Measurements from ENCODE around the gene CRLF1. TPM values are rescaled to one million over a fixed set of nuclear protein-coding genes. Genes with fewer than 3 reads are reported as not detected.
A peak's percentile ranks its signal among the peaks of the same experiment; 100 is the strongest.

Gene CRLF1
- total and polyA plus RNA-seq, 10 of the 15 experiments (the other 5 are each of a cell fraction or from before 2014, with no cell fraction given) = 0.10 to 1.2 (median 0.49) TPM; not detected in 4

DNA sequence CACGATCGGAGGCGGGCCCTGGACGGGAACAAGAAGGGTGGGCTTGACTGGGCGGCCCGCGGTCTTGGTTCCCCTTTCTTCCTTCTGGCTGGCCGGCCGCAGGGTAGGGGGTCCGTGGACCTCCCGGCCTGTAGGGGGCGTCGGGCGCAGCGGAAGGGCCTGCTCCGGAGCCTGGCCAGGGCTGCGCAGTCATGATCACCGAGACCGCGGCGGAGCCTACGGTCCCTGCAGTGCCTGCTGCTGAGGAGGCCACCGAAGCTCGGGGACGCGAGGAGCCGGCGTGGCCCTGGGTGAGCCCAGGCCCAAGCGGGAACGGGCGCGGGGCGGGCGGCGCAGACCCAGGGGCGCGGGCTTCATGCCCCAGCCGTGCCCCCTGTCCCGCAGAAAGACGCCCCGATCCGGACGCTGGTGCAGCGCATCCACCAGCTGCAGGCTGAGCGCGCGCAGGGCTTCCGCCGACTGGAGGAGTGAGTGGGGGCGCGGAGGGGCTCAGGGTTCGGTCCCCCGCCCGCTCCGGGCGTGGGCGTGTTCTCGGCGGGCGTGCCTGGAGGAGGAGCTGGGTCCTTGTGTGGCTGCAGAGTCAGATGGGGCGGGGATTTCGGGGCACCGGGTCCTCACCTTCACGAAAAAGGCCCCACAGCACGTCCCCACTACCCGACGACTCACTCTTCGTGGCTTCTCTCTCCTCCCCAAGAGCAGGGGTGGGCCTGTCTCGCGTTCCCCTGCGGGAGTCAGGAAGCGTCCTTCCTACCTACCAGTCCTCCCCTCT, 17.8 kb downstream of the CRLF1 start, which contains the start of gene REX1BD (continued):
- TF ChIP-seq, protein P1, sequence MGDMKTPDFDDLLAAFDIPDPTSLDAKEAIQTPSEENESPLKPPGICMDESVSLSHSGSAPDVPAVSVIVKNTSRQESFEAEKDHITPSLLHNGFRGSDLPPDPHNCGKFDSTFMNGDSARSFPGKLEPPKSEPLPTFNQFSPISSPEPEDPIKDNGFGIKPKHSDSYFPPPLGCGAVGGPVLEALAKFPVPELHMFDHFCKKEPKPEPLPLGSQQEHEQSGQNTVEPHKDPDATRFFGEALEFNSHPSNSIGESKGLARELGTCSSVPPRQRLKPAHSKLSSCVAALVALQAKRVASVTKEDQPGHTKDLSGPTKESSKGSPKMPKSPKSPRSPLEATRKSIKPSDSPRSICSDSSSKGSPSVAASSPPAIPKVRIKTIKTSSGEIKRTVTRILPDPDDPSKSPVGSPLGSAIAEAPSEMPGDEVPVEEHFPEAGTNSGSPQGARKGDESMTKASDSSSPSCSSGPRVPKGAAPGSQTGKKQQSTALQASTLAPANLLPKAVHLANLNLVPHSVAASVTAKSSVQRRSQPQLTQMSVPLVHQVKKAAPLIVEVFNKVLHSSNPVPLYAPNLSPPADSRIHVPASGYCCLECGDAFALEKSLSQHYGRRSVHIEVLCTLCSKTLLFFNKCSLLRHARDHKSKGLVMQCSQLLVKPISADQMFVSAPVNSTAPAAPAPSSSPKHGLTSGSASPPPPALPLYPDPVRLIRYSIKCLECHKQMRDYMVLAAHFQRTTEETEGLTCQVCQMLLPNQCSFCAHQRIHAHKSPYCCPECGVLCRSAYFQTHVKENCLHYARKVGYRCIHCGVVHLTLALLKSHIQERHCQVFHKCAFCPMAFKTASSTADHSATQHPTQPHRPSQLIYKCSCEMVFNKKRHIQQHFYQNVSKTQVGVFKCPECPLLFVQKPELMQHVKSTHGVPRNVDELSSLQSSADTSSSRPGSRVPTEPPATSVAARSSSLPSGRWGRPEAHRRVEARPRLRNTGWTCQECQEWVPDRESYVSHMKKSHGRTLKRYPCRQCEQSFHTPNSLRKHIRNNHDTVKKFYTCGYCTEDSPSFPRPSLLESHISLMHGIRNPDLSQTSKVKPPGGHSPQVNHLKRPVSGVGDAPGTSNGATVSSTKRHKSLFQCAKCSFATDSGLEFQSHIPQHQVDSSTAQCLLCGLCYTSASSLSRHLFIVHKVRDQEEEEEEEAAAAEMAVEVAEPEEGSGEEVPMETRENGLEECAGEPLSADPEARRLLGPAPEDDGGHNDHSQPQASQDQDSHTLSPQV (IDR thresholded peaks at IDR 0.05) = 0 out of 2 replicates have a peak, but pooled peaks have one; percentile 20
- TF ChIP-seq LARP7 (IDR thresholded peaks at IDR 0.05) = peak; percentile 92; the same call in 1 of the 2 replicates
- TF ChIP-seq, protein P2, sequence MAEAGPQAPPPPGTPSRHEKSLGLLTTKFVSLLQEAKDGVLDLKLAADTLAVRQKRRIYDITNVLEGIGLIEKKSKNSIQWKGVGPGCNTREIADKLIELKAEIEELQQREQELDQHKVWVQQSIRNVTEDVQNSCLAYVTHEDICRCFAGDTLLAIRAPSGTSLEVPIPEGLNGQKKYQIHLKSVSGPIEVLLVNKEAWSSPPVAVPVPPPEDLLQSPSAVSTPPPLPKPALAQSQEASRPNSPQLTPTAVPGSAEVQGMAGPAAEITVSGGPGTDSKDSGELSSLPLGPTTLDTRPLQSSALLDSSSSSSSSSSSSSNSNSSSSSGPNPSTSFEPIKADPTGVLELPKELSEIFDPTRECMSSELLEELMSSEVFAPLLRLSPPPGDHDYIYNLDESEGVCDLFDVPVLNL (IDR thresholded peaks at IDR 0.05; ENCODE audit: low read depth, low read length) = 0 out of 2 replicates have a peak, but pooled peaks have one; percentile 3
- TF ChIP-seq, protein P3, sequence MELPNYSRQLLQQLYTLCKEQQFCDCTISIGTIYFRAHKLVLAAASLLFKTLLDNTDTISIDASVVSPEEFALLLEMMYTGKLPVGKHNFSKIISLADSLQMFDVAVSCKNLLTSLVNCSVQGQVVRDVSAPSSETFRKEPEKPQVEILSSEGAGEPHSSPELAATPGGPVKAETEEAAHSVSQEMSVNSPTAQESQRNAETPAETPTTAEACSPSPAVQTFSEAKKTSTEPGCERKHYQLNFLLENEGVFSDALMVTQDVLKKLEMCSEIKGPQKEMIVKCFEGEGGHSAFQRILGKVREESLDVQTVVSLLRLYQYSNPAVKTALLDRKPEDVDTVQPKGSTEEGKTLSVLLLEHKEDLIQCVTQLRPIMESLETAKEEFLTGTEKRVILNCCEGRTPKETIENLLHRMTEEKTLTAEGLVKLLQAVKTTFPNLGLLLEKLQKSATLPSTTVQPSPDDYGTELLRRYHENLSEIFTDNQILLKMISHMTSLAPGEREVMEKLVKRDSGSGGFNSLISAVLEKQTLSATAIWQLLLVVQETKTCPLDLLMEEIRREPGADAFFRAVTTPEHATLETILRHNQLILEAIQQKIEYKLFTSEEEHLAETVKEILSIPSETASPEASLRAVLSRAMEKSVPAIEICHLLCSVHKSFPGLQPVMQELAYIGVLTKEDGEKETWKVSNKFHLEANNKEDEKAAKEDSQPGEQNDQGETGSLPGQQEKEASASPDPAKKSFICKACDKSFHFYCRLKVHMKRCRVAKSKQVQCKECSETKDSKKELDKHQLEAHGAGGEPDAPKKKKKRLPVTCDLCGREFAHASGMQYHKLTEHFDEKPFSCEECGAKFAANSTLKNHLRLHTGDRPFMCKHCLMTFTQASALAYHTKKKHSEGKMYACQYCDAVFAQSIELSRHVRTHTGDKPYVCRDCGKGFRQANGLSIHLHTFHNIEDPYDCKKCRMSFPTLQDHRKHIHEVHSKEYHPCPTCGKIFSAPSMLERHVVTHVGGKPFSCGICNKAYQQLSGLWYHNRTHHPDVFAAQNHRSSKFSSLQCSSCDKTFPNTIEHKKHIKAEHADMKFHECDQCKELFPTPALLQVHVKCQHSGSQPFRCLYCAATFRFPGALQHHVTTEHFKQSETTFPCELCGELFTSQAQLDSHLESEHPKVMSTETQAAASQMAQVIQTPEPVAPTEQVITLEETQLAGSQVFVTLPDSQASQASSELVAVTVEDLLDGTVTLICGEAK (IDR thresholded peaks at IDR 0.05; ENCODE audit: borderline replicate concordance) = no peak
- peak; percentile 86 for TF ChIP-seq GATAD2B (conservative IDR thresholded peaks at IDR 0.05; ENCODE audit: low read depth)
- TF ChIP-seq, protein P4, sequence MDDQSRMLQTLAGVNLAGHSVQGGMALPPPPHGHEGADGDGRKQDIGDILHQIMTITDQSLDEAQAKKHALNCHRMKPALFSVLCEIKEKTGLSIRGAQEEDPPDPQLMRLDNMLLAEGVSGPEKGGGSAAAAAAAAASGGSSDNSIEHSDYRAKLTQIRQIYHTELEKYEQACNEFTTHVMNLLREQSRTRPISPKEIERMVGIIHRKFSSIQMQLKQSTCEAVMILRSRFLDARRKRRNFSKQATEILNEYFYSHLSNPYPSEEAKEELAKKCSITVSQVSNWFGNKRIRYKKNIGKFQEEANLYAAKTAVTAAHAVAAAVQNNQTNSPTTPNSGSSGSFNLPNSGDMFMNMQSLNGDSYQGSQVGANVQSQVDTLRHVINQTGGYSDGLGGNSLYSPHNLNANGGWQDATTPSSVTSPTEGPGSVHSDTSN (IDR thresholded peaks at IDR 0.05; ENCODE audit: insufficient replicate concordance, low read depth, low read length) = no peak
- TF ChIP-seq IKZF1 (conservative IDR thresholded peaks at IDR 0.05) = peak; percentile 88
- peak; percentile 52 for TF ChIP-seq POLR2AphosphoS5 (IDR thresholded peaks at IDR 0.05; ENCODE audit: low read length)
- TF ChIP-seq, protein P5, sequence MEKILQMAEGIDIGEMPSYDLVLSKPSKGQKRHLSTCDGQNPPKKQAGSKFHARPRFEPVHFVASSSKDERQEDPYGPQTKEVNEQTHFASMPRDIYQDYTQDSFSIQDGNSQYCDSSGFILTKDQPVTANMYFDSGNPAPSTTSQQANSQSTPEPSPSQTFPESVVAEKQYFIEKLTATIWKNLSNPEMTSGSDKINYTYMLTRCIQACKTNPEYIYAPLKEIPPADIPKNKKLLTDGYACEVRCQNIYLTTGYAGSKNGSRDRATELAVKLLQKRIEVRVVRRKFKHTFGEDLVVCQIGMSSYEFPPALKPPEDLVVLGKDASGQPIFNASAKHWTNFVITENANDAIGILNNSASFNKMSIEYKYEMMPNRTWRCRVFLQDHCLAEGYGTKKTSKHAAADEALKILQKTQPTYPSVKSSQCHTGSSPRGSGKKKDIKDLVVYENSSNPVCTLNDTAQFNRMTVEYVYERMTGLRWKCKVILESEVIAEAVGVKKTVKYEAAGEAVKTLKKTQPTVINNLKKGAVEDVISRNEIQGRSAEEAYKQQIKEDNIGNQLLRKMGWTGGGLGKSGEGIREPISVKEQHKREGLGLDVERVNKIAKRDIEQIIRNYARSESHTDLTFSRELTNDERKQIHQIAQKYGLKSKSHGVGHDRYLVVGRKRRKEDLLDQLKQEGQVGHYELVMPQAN (conservative IDR thresholded peaks at IDR 0.05) = peak; percentile 73
- TF ChIP-seq PML (IDR thresholded peaks at IDR 0.05; ENCODE audit: low read length) = 0 out of 2 replicates have a peak, but pooled peaks have one; percentile 91
- no peak for TF ChIP-seq BRCA1 (IDR thresholded peaks at IDR 0.05; ENCODE audit: low read depth, low read length)
- TF ChIP-seq RAD21 (IDR thresholded peaks at IDR 0.05; ENCODE audit: insufficient read depth, low read depth, low read length) = no peak
